ENCODE measurements around the gene ARID1A. TPM values are rescaled to one million over a fixed set of nuclear protein-coding genes. Genes with fewer than 3 reads are reported as not detected.

The ARID1A gene
- total and polyA plus RNA-seq, 2 of the 4 experiments (the other 2 are of a cell fraction) = 14.0 to 40.7 TPM

- Histone ChIP-seq H3K56ac (ENCODE audit: extremely low read depth, insufficient read depth, low read length) (no peak overlapping the region), H3K23ac (ENCODE audit: low read depth, low read length) (peak overlapping the region; percentile 21; the same call in 1 of the 2 replicates), H3K36me3 (ENCODE audit: control insufficient read depth, insufficient read depth, low read length) (no peaks in the 10 kb centered on the region), H3K4me1 (ENCODE audit: control insufficient read depth, insufficient read depth, low read length) (peaks cover 25% of the 10 kb centered on the region), H3K27me3 (ENCODE audit: control insufficient read depth, insufficient read depth, low read length) (no peaks in the 10 kb centered on the region), H2AFZ (replicated peaks; ENCODE audit: low read length, poor library complexity) (peak overlapping the region; percentile 15), H3K4me3 (ENCODE audit: insufficient read depth, low read depth, low read length) (no peak overlapping the region), H4K91ac (ENCODE audit: insufficient read depth, low read depth, low read length) (no peak overlapping the region), H2BK120ac (ENCODE audit: low read depth, low read length) (no peak overlapping the region), H2AK5ac (ENCODE audit: low read depth, low read length) (peak overlapping the region; percentile 1), H3K18ac (ENCODE audit: low read depth, low read length) (no peak overlapping the region), H3K9me3 (ENCODE audit: control insufficient read depth, insufficient read depth, low read length) (no peaks in the 10 kb centered on the region), H2BK15ac (ENCODE audit: low read depth, low read length) (no peak overlapping the region), H3K79me1 (ENCODE audit: low read depth in 1 of 2, low read length in 2 of 2) (peaks cover 0 to 92% of the 10 kb centered on the region in 2 experiments; a peak in 2 of 4 replicates), H3K14ac (replicated peaks; ENCODE audit: low read depth, low read length) (peak overlapping the region; percentile 10; the same call in 1 of the 2 replicates), H3K4ac (ENCODE audit: low read depth, low read length) (peak overlapping the region; percentile 52; the same call in 1 of the 2 replicates), H3K4me2 (ENCODE audit: low read depth, low read length) (peak overlapping the region; percentile 30), H2BK20ac (ENCODE audit: low read depth, low read length) (no peak overlapping the region), H2AK9ac (replicated peaks; ENCODE audit: low read depth, low read length, poor library complexity) (peak overlapping the region; percentile 13), H4K5ac (ENCODE audit: low read depth, low read length) (no peak overlapping the region), H2BK5ac (ENCODE audit: low read depth, low read length, poor library complexity, severe bottlenecking) (no peak overlapping the region), H3K27ac (ENCODE audit: insufficient read depth, low read length) (no peak overlapping the region), H4K8ac (ENCODE audit: low read depth in 2 of 2, low read length in 2 of 2) (no peak overlapping the region), H3K9ac (ENCODE audit: low read depth, low read length) (no peak overlapping the region), H3K9me1 (ENCODE audit: insufficient read depth, low read length) (peaks cover 25% of the 10 kb centered on the region), H4K20me1 (ENCODE audit: insufficient read depth, low read length) (peaks cover 98% of the 10 kb centered on the region)
- dilution Hi-C loops (cut with HindIII; ENCODE audit: low sequenced_read_pairs, unreplicated experiment) = no loop called here
- WGBS, 2 experiments (ENCODE audit: extremely low coverage in 2 of 2, insufficient read length in 1 of 2) = 13% methylated on average over 10 of the region's 19 CpGs; no CpG with 5 or more reads in 1 of the 2 experiments
- DNase-seq (peak; percentile 99), ATAC-seq (ENCODE audit: low read depth) (peak; percentile 97)
- in situ Hi-C loops (cut with MboI; ENCODE audit: low sequenced_read_pairs) = no loop called here
- intact Hi-C loops (cut with micrococcal nuclease) = loop anchor here (2.0 kb wide), 1 partner anchor 23 kb away; no protein-coding TSS in a partner anchor
- BruUV-seq (replicated peaks) = no TSS peak
- CTCF ChIA-PET = interaction anchor here (1.5 kb wide), 1 partner anchor 25 kb away, joined by 3 read pairs; no protein-coding TSS in a partner anchor
- POLR2A ChIA-PET (ENCODE audit: unreplicated experiment) = no interaction called here
- TF ChIP-seq MXI1 (IDR thresholded peaks at IDR 0.05; ENCODE audit: borderline replicate concordance, low read depth, low read length) = peak; percentile 86; the same call in 1 of the 2 replicates
- TF ChIP-seq USF2 (IDR thresholded peaks at IDR 0.05; ENCODE audit: low read depth, low read length) = peak; percentile 88
- TF ChIP-seq RFX5 (IDR thresholded peaks at IDR 0.05; ENCODE audit: low read depth, low read length) = 0 out of 2 replicates have a peak, but pooled peaks have one; percentile 43
- no peak for TF ChIP-seq RCOR1 (IDR thresholded peaks at IDR 0.05; ENCODE audit: insufficient replicate concordance, low read length)
- TF ChIP-seq SMC3 (IDR thresholded peaks at IDR 0.05; ENCODE audit: low read depth, low read length) = no peak
- TF ChIP-seq MAZ (IDR thresholded peaks at IDR 0.05; ENCODE audit: borderline replicate concordance, low read depth, low read length) = peak; percentile 69; the same call in 1 of the 2 replicates
- TF ChIP-seq FOS (IDR thresholded peaks at IDR 0.05; ENCODE audit: low read depth, low read length) = no peak; the same call in 1 of the 2 replicates
- 0 out of 2 replicates have a peak, but pooled peaks have one; percentile 6 for TF ChIP-seq CEBPB (IDR thresholded peaks at IDR 0.05; ENCODE audit: low read depth, low read length)
- no peak for TF ChIP-seq CHD1 (IDR thresholded peaks at IDR 0.05; ENCODE audit: low read depth, low read length)
- TF ChIP-seq CTCF (conservative IDR thresholded peaks at IDR 0.05; ENCODE audit: low read depth, low read length) = no peak
- TF ChIP-seq BHLHE40 (IDR thresholded peaks at IDR 0.05; ENCODE audit: low read depth, low read length) = peak; percentile 18; the same call in 1 of the 2 replicates
- 0 out of 2 replicates have a peak, but pooled peaks have one; percentile 14 for TF ChIP-seq MAFK (IDR thresholded peaks at IDR 0.05; ENCODE audit: low read depth, low read length)
Measured at GRCh38 chr1:26723013-26723991, 27.5 kb downstream of the ARID1A start.
